HepG2 (cell line): ENCODE data around the gene RAB38.

Experiments
- BHLHE40 ChIP-seq: IDR thresholded peaks from 2 replicates; pipeline ENCODE4 v1.6.1; 2011; ENCODE audit warnings: low read length, improper control_type of control experiment
- CEBPB ChIP-seq: IDR thresholded peaks from 2 replicates; pipeline ENCODE4 v1.6.1; 2011; ENCODE audit warnings: low read depth, low read length, improper control_type of control experiment, borderline replicate concordance
- CEBPZ ChIP-seq: IDR thresholded peaks from 2 replicates; pipeline ENCODE4 v1.6.1; 2012; ENCODE audit warnings: low read length, improper control_type of control experiment
- CTCF ChIP-seq: sonication (generic); formaldehyde crosslinking; IDR thresholded peaks from 2 replicates; pipeline ENCODE4 v1.5.0; 2020; ENCODE audit warnings: mild to moderate bottlenecking, missing genetic modification reagents, moderate library complexity
- DPF2 ChIP-seq: sonication (generic); formaldehyde crosslinking; IDR thresholded peaks from 2 replicates; pipeline ENCODE4 v1.4.0; 2020; ENCODE audit warnings: mild to moderate bottlenecking, low read depth, missing genetic modification reagents, borderline replicate concordance
- EP300 ChIP-seq, 3 experiments: sonication (generic) in 1 of 3; formaldehyde crosslinking in 1 of 3; IDR thresholded peaks; 2 replicates each; pipeline versions ENCODE4 v1.5.1 to v1.6.1; 2011 to 2020; ENCODE audit warnings: low read depth in 2 of 3, low read length in 2 of 3, borderline replicate concordance in 1 of 3, improper control_type of control experiment in 1 of 3, mild to moderate bottlenecking in 1 of 3, missing genetic modification reagents in 1 of 3, moderate library complexity in 1 of 3
- ETV6 ChIP-seq: sonication (generic); formaldehyde crosslinking; conservative IDR thresholded peaks from 2 replicates; pipeline ENCODE4 v1.4.0; 2020; ENCODE audit warnings: missing genetic modification reagents
- KDM1A ChIP-seq: IDR thresholded peaks from 2 replicates; pipeline ENCODE4 v1.6.1; 2016; ENCODE audit warnings: missing compliant biosample characterization
- ZBTB37 ChIP-seq: sonication (generic); formaldehyde crosslinking; IDR thresholded peaks from 2 replicates; pipeline ENCODE4 v1.4.0; 2020; ENCODE audit warnings: mild to moderate bottlenecking, missing genetic modification reagents
- ZNF121 ChIP-seq: sonication (generic); formaldehyde crosslinking; IDR thresholded peaks from 2 replicates; pipeline ENCODE4 v1.5.0; 2020; ENCODE audit warnings: mild to moderate bottlenecking, missing genetic modification reagents
- ZNF318 ChIP-seq: sonication (generic); formaldehyde crosslinking; IDR thresholded peaks from 2 replicates; pipeline ENCODE4 v1.4.0; 2020; ENCODE audit warnings: mild to moderate bottlenecking, missing genetic modification reagents
- ZSCAN21 ChIP-seq: sonication (generic); formaldehyde crosslinking; IDR thresholded peaks from 2 replicates; pipeline ENCODE4 v1.8.0; 2022; ENCODE audit warnings: mild to moderate bottlenecking, missing genetic modification reagents, moderate library complexity, borderline replicate concordance

- TF ChIP-seq CEBPZ = no peak
- no peak for TF ChIP-seq ZSCAN21
- no peak for TF ChIP-seq DPF2 (CRISPR knock-in tag)
- TF ChIP-seq ETV6 = no peak
- TF ChIP-seq ZBTB37 (CRISPR knock-in tag) = no peak
- no peak for TF ChIP-seq EP300 (IDR thresholded peaks at IDR 0.05; ENCODE audit: low read depth in 2 of 2, low read length in 2 of 2)
- no peak for TF ChIP-seq EP300 (CRISPR knock-in tag; IDR thresholded peaks at IDR 0.05; ENCODE audit: borderline replicate concordance)
- TF ChIP-seq ZNF121 (CRISPR knock-in tag) = no peak
- no peak for TF ChIP-seq CEBPB
- no peak for TF ChIP-seq ZNF318 (CRISPR knock-in tag)
- TF ChIP-seq BHLHE40 = no peak
- TF ChIP-seq CTCF (CRISPR knock-in tag) = no peak
- TF ChIP-seq KDM1A = no peak
These were observed 31.5 kb upstream of the RAB38 start for GRCh38 chr11:88206751-88207150.
